Measurements from ENCODE around the gene INTS6.

DNA sequence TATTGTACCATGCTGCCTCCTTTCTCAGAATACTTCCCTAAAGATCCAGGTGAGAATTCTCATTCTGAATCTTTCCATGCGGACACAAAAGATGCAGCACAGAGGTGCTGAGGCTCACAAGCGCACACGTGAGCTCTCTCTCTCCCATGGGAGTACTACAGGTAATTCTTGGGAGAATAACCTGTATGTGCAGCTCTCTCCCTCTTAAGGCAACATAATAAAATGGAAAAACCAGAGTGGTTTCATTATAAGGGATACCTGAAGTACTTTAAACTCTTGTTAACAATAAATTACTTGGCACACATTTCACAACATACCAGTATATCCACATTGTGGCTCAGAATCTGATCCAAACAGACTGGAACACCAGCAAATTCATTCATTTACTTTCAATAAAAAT, 40.4 kb downstream of the INTS6 start:
- TF ChIP-seq, protein P1, sequence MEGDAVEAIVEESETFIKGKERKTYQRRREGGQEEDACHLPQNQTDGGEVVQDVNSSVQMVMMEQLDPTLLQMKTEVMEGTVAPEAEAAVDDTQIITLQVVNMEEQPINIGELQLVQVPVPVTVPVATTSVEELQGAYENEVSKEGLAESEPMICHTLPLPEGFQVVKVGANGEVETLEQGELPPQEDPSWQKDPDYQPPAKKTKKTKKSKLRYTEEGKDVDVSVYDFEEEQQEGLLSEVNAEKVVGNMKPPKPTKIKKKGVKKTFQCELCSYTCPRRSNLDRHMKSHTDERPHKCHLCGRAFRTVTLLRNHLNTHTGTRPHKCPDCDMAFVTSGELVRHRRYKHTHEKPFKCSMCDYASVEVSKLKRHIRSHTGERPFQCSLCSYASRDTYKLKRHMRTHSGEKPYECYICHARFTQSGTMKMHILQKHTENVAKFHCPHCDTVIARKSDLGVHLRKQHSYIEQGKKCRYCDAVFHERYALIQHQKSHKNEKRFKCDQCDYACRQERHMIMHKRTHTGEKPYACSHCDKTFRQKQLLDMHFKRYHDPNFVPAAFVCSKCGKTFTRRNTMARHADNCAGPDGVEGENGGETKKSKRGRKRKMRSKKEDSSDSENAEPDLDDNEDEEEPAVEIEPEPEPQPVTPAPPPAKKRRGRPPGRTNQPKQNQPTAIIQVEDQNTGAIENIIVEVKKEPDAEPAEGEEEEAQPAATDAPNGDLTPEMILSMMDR (IDR thresholded peaks at IDR 0.05 in 4 of 5, conservative IDR thresholded peaks at IDR 0.05 in 1 of 5): no peak
- TF ChIP-seq POLR2A (IDR thresholded peaks at IDR 0.05): no peak
